ENCODE measurements around the gene PSMB2.

The PSMB2 gene

GRCh38 chr1:35568975-35569395, 72.3 kb downstream of the PSMB2 start (continued):
- TF ChIP-seq ZNF362 (tag by site-specific recombination; IDR thresholded peaks at IDR 0.05) (no peak), ZNF677 (tag by site-specific recombination; IDR thresholded peaks at IDR 0.05) (no peak), ZNF585B (tag by site-specific recombination; IDR thresholded peaks at IDR 0.05) (no peak)

- CTCF ChIA-PET = interaction anchor here (0.6 to 3.6 kb wide), 36 partner anchors 9 to 565 kb away, joined by 3 to 83 read pairs (median 4); partner anchors contain the start of gene CLSPN
- Histone ChIP-seq H3K36me3 (ENCODE audit: control insufficient read depth in 2 of 2, insufficient read depth in 1 of 2, low read length in 2 of 2) (peaks cover 0 to 41% of the 10 kb centered on the region in 2 experiments; a peak in 1 of 3 replicates), H3K4me1 (ENCODE audit: control insufficient read depth, insufficient read depth, low read length) (no peaks in the 10 kb centered on the region), H3K9me3 (ENCODE audit: control insufficient read depth, insufficient read depth, low read depth, low read length) (no peaks in the 10 kb centered on the region), H3K27ac (ENCODE audit: extremely low read depth, low read depth, low read length) (no peak overlapping the region), H3K4me3 (ENCODE audit: low read depth, low read length) (no peak overlapping the region)
- POLR2A ChIA-PET = interaction anchor here (0.6 to 1.8 kb wide), 7 partner anchors 10 to 371 kb away, joined by 3 to 10 read pairs (median 4); partner anchors contain the start of genes CLSPN, KIAA0319L and NCDN
- TF ChIP-seq ZBTB17 (tag by site-specific recombination; IDR thresholded peaks at IDR 0.05) (peak; percentile 91), OSR2 (tag by site-specific recombination; IDR thresholded peaks at IDR 0.05) (peak; percentile 69; the same call in 1 of the 2 replicates), ZIC2 (tag by site-specific recombination; IDR thresholded peaks at IDR 0.05) (peak; percentile 79), ZNF37A (tag by site-specific recombination; IDR thresholded peaks at IDR 0.05) (no peak), ZNF18 (tag by site-specific recombination; IDR thresholded peaks at IDR 0.05) (peak; percentile 41; the same call in 1 of the 2 replicates), GLI4 (tag by site-specific recombination; IDR thresholded peaks at IDR 0.05) (no peak), ZNF121 (tag by site-specific recombination; IDR thresholded peaks at IDR 0.05) (peak; percentile 82; the same call in 1 of the 2 replicates), ZNF600 (tag by site-specific recombination; IDR thresholded peaks at IDR 0.05) (peak; percentile 52; the same call in 1 of the 2 replicates), ZNF311 (tag by site-specific recombination; IDR thresholded peaks at IDR 0.05; ENCODE audit: borderline replicate concordance) (no peak), HOXA7 (CRISPR knock-in tag; IDR thresholded peaks at IDR 0.05; ENCODE audit: borderline replicate concordance) (no peak)
Observed at GRCh38 chr1:35567947-35568558, 73.3 kb downstream of the PSMB2 start.

GRCh38 chr1:35565742-35566133, 75.6 kb downstream of the PSMB2 start:
- H3K36me3 ChIP-seq (ENCODE audit: control insufficient read depth in 2 of 2, insufficient read depth in 1 of 2, low read length in 2 of 2) = peaks cover 0 to 65% of the 10 kb centered on the region in 2 experiments; a peak in 2 of 3 replicates
- ChIA-PET CTCF (interaction anchor here (0.6 to 3.9 kb wide), 10 partner anchors 10 to 779 kb away, joined by 3 to 61 read pairs (median 6); no protein-coding TSS in a partner anchor), POLR2A (no interaction called here)
- H3K4me1 ChIP-seq (ENCODE audit: control insufficient read depth, insufficient read depth, low read length) = no peaks in the 10 kb centered on the region
- no peak overlapping the region for H3K4me3 ChIP-seq (ENCODE audit: low read depth, low read length)
- no peak overlapping the region for H3K27ac ChIP-seq (ENCODE audit: extremely low read depth, low read depth, low read length)
- no peaks in the 10 kb centered on the region for H3K9me3 ChIP-seq (ENCODE audit: control insufficient read depth, insufficient read depth, low read depth, low read length)
- TF ChIP-seq ZNF280D (tag by site-specific recombination; IDR thresholded peaks at IDR 0.05) (no peak), ZNF518A (tag by site-specific recombination; conservative IDR thresholded peaks at IDR 0.05; ENCODE audit: low read depth) (no peak)

Data from HEK293 (cell line).